SK-N-SH (cell line): Measurements from ENCODE around the gene SCYGR3. TPM values are rescaled to one million over a fixed set of nuclear protein-coding genes. Genes with fewer than 3 reads are reported as not detected.

Experiments
- CTCF ChIA-PET: fragments of 300-600, 350-600 bp; formaldehyde crosslinking; extraction: SDS; loops from one replicate; lab custom pipeline; 2021; lab: Yijun Ruan, JAX
- POLR2A ChIA-PET: fragments of 350-600 bp; sonication (Branson Sonifier 250); formaldehyde crosslinking; extraction: SDS; loops from one replicate; lab custom pipeline; 2020; ENCODE audit warnings: antibody characterized with exemption, inconsistent platforms; lab: Yijun Ruan, JAX
- DNase-seq: peaks from one replicate; pipeline ENCODE4 v3.0.0; 2012
- H2AFZ ChIP-seq: fragments of 200-600 bp; sonication (generic); 2 replicates; pipeline ENCODE4 v1.8.1; 2016; ENCODE audit warnings: antibody characterized with exemption, mild to moderate bottlenecking, low read depth
- H3F3A ChIP-seq: fragments of 200-600 bp; sonication (generic); replicated peaks from 2 replicates; pipeline ENCODE3; 2016; ENCODE audit warnings: antibody characterized with exemption, mild to moderate bottlenecking; ENCODE audit not compliant: insufficient read depth
- H3K27ac ChIP-seq, 2 experiments: fragments of 200-500 bp in 1 of 2; fragments of 200-600 bp in 1 of 2; sonication (Bioruptor generic) in 1 of 2; sonication (generic), shearing (Covaris generic) in 1 of 2; 2 replicates each; pipeline versions ENCODE4 v1.5.1 to v1.6.1; 2014 to 2016; ENCODE audit warnings: low read depth in 2 of 2, inconsistent platforms in 1 of 2, low read length in 1 of 2, mild to moderate bottlenecking in 1 of 2, mixed read lengths in 1 of 2
- H3K27me3 ChIP-seq: fragments of 200-600 bp; sonication (generic), shearing (Covaris generic); 2 replicates; pipeline ENCODE4 v1.6.1; 2016; ENCODE audit warnings: mixed run types; ENCODE audit not compliant: insufficient read depth
- H3K36me3 ChIP-seq, 2 experiments: fragments of 200-500 bp in 1 of 2; fragments of 200-600 bp in 1 of 2; sonication (Bioruptor generic) in 1 of 2; sonication (generic) in 1 of 2; replicated peaks in 1 of 2; 2 replicates each; pipeline versions ENCODE3 to v1.5.1; 2014 to 2016; ENCODE audit warnings: low read length in 1 of 2, mild to moderate bottlenecking in 1 of 2; ENCODE audit not compliant: insufficient read depth in 2 of 2, control insufficient read depth in 1 of 2
- H3K4me1 ChIP-seq, 2 experiments: fragments of 200-500 bp in 1 of 2; fragments of 200-600 bp in 1 of 2; sonication (Bioruptor generic) in 1 of 2; sonication (generic), shearing (Covaris generic) in 1 of 2; 2 replicates each; pipeline versions ENCODE4 v1.5.1 to v1.6.1; 2014 to 2016; ENCODE audit warnings: low read depth in 1 of 2, low read length in 1 of 2, mixed run types in 1 of 2; ENCODE audit not compliant: insufficient read depth in 2 of 2, control insufficient read depth in 1 of 2
- H3K4me2 ChIP-seq: fragments of 200-600 bp; sonication (generic), shearing (Covaris generic); 2 replicates; pipeline ENCODE4 v1.6.1; 2017; ENCODE audit warnings: mixed run types
- H3K4me3 ChIP-seq, 2 experiments: fragments of 200-500 bp in 1 of 2; fragments of 200-600 bp in 1 of 2; sonication (Bioruptor generic) in 1 of 2; sonication (generic), shearing (Covaris generic) in 1 of 2; 2 replicates each; pipeline versions ENCODE4 v1.5.1 to v1.8.1; 2014 to 2016; ENCODE audit warnings: low read depth in 2 of 2, inconsistent platforms in 1 of 2, low read length in 1 of 2, mild to moderate bottlenecking in 1 of 2, mixed read lengths in 1 of 2, moderate library complexity in 1 of 2
- H3K79me2 ChIP-seq: fragments of 200-600 bp; sonication (generic); 2 replicates; pipeline ENCODE4 v1.8.1; 2017; ENCODE audit warnings: mild to moderate bottlenecking; ENCODE audit not compliant: insufficient read depth
- H3K9ac ChIP-seq: fragments of 200-600 bp; sonication (generic); 2 replicates; pipeline ENCODE4 v1.6.1; 2017; ENCODE audit warnings: mixed run types
- H3K9me2 ChIP-seq: fragments of 200-600 bp; sonication (generic); 2 replicates; pipeline ENCODE4 v1.6.1; 2017; ENCODE audit warnings: mixed run types
- H3K9me3 ChIP-seq: fragments of 200-600 bp; sonication (generic); 2 replicates; pipeline ENCODE4 v1.6.1; 2017; ENCODE audit warnings: mixed run types, mild to moderate bottlenecking, moderate library complexity
- H4K20me1 ChIP-seq: fragments of 200-600 bp; sonication (generic); 2 replicates; pipeline ENCODE4 v1.6.1; 2017; ENCODE audit warnings: mild to moderate bottlenecking, mixed run types; ENCODE audit not compliant: insufficient read depth
- CHD2 ChIP-seq: fragments of 150-350 bp; IDR thresholded peaks from 2 replicates; pipeline ENCODE4 v1.6.1; 2018; ENCODE audit warnings: low read length; ENCODE audit not compliant: partially characterized antibody
- CTCF ChIP-seq: fragments of 200-600 bp; sonication (generic); IDR thresholded peaks from 2 replicates; pipeline ENCODE4 v1.6.1; 2017; ENCODE audit warnings: antibody characterized with exemption, mild to moderate bottlenecking, moderate library complexity
- EZH2phosphoT487 ChIP-seq: fragments of 200-600 bp; sonication (generic); IDR thresholded peaks from 2 replicates; pipeline ENCODE4 v1.6.1; 2017; ENCODE audit warnings: low read depth, mixed run types, mild to moderate bottlenecking, antibody characterized with exemption, moderate library complexity, borderline replicate concordance
- FOSL2 ChIP-seq: IDR thresholded peaks from 2 replicates; pipeline ENCODE4 v1.4.0; 2012; ENCODE audit warnings: low read depth, mild to moderate bottlenecking, moderate library complexity, borderline replicate concordance
- FOXJ3 ChIP-seq: sonication (generic); formaldehyde crosslinking; IDR thresholded peaks from 2 replicates; pipeline ENCODE4 v1.5.1; 2020; ENCODE audit warnings: mild to moderate bottlenecking, missing genetic modification reagents
- FOXM1 ChIP-seq: IDR thresholded peaks from 2 replicates; pipeline ENCODE4 v1.4.0; 2012; ENCODE audit warnings: low read depth, mild to moderate bottlenecking
- GATA2 ChIP-seq: sonication (generic); formaldehyde crosslinking; IDR thresholded peaks from 2 replicates; pipeline ENCODE4 v1.5.0; 2020; ENCODE audit warnings: mild to moderate bottlenecking, missing genetic modification reagents
- MAX ChIP-seq: IDR thresholded peaks from 2 replicates; pipeline ENCODE4 v1.4.0; 2012; ENCODE audit warnings: low read depth
- MEF2A ChIP-seq: IDR thresholded peaks from 2 replicates; pipeline ENCODE4 v1.4.0; 2012; ENCODE audit warnings: low read depth, borderline replicate concordance
- NFIC ChIP-seq: IDR thresholded peaks from 2 replicates; pipeline ENCODE4 v1.4.0; 2012; ENCODE audit warnings: borderline replicate concordance
- NRF1 ChIP-seq: IDR thresholded peaks from 2 replicates; pipeline ENCODE4 v1.6.1; 2012; ENCODE audit warnings: low read depth, mild to moderate bottlenecking, low read length
- RAD21 ChIP-seq: IDR thresholded peaks from 2 replicates; pipeline ENCODE4 v1.6.1; 2012; ENCODE audit warnings: mild to moderate bottlenecking, low read length
- REST ChIP-seq: IDR thresholded peaks from 2 replicates; pipeline ENCODE4 v1.6.1; 2012; ENCODE audit warnings: mild to moderate bottlenecking, low read depth, low read length, moderate library complexity
- RFX5 ChIP-seq: IDR thresholded peaks from 2 replicates; pipeline ENCODE4 v1.6.1; 2012; ENCODE audit warnings: mild to moderate bottlenecking, improper control_type of control experiment, low read length
- SIN3A ChIP-seq: IDR thresholded peaks from 2 replicates; pipeline ENCODE4 v1.6.1; 2012; ENCODE audit warnings: low read depth, mild to moderate bottlenecking, low read length, moderate library complexity, borderline replicate concordance
- SMC3 ChIP-seq: IDR thresholded peaks from 2 replicates; pipeline ENCODE4 v1.6.1; 2012; ENCODE audit warnings: low read depth, low read length, improper control_type of control experiment
- WGBS: methylation state at CpG from one replicate; pipeline ENCODE4 v1.1.6; 2017; ENCODE audit warnings: low lambda C conversion rate; 5-methylcytosine and 5-hydroxymethylcytosine counted together
- polyA plus RNA-seq, 3 experiments: library from polyadenylated mRNA; depleted of rRNA; stranded (reverse); fragments of >200 nt; gene quantifications; 2 replicates each; pipeline ENCODE4 v1.2.3, GENCODE V29; 2012

SCYGR3 gene
- polyA plus RNA-seq, 1 of the 3 experiments (the other 2 are of a cell fraction): not detected

- Histone ChIP-seq H3K9me2 (no peaks in the 10 kb centered on the region), H3K36me3 (no peaks in the 10 kb centered on the region), H3K27me3 (no peaks in the 10 kb centered on the region), H3K27ac (no peak overlapping the region), H3K9me3 (no peaks in the 10 kb centered on the region), H3F3A (no peaks in the 10 kb centered on the region), H3K4me2 (no peak overlapping the region), H3K4me3 (no peak overlapping the region), H3K4me1 (no peaks in the 10 kb centered on the region), H3K79me2 (no peaks in the 10 kb centered on the region), H3K9ac (no peak overlapping the region), H2AFZ (no peak overlapping the region), H4K20me1 (no peaks in the 10 kb centered on the region)
- ChIA-PET CTCF (no interaction called here), POLR2A (no interaction called here)
- DNase-seq: no peak
- no peak for TF ChIP-seq CHD2
- TF ChIP-seq FOXM1: no peak
- TF ChIP-seq REST: no peak
- TF ChIP-seq SMC3: no peak
- TF ChIP-seq FOSL2: no peak
- no peak for TF ChIP-seq EZH2phosphoT487
- TF ChIP-seq RAD21: no peak
- no peak for TF ChIP-seq CTCF
- TF ChIP-seq MAX: no peak
- TF ChIP-seq NRF1: no peak
- WGBS: 52% methylated on average over 2 of the region's 2 CpGs
These were observed 37.8 kb downstream of the SCYGR3 start for GRCh38 chr2:227576812-227577211.

GRCh38 chr2:227576110-227576509, 38.5 kb downstream of the SCYGR3 start:
- Histone ChIP-seq H3K79me2 (no peaks in the 10 kb centered on the region), H3K9ac (no peak overlapping the region), H3K4me3 (no peak overlapping the region), H4K20me1 (no peaks in the 10 kb centered on the region), H2AFZ (no peak overlapping the region), H3K9me3 (no peaks in the 10 kb centered on the region), H3K4me2 (no peak overlapping the region), H3K9me2 (no peaks in the 10 kb centered on the region), H3K4me1 (no peaks in the 10 kb centered on the region), H3K27me3 (no peaks in the 10 kb centered on the region), H3K27ac (no peak overlapping the region), H3K36me3 (no peaks in the 10 kb centered on the region), H3F3A (no peaks in the 10 kb centered on the region)
- ChIA-PET POLR2A (no interaction called here), CTCF (no interaction called here)
- DNase-seq: no peak
- no peak for TF ChIP-seq FOSL2
- TF ChIP-seq GATA2: no peak
- no peak for TF ChIP-seq FOXJ3 (CRISPR knock-in tag)
- TF ChIP-seq REST: no peak
- no peak for TF ChIP-seq RFX5
- no peak for TF ChIP-seq MEF2A
- TF ChIP-seq CTCF: no peak
- TF ChIP-seq NFIC: no peak
- TF ChIP-seq SIN3A: no peak
